ENCODE measurements around the gene MYH1. TPM values are rescaled to one million over a fixed set of nuclear protein-coding genes. Genes with fewer than 3 reads are reported as not detected.

The MYH1 gene
- total RNA-seq, 5 donors from 2014 or later (not counting 1 experiment from before 2014, with no cell fraction given) = not detected

Other genes with a start within 250 kb of the MYH1 start
- gene MYH13, start 145.5 kb downstream of the MYH1 start, total RNA-seq = not detected
- not detected for gene MYH8, start 96.6 kb downstream of the MYH1 start, total RNA-seq
- gene MYH4, start 49.0 kb downstream of the MYH1 start, total RNA-seq = not detected
- gene MYH2, start 31.1 kb upstream of the MYH1 start, total RNA-seq = not detected
- gene MYH3, start 138.8 kb upstream of the MYH1 start, total RNA-seq = 10 to 100 TPM in 3 of 5 donors, 1 to 10 TPM in 2; 6.6 to 12.1 (median 11.1) TPM
- gene SCO1, start 179.0 kb upstream of the MYH1 start, total RNA-seq = 10 to 100 TPM; 15.7 to 33.3 (median 28.8) TPM
- gene ADPRM, start 179.1 kb upstream of the MYH1 start, total RNA-seq = 10 to 100 TPM; 22.0 to 46.5 (median 31.7) TPM
- gene TMEM220, start 211.5 kb upstream of the MYH1 start, total RNA-seq = 1 to 10 TPM; 1.8 to 4.7 (median 3.5) TPM

All from T-cell (primary cell).